ENCODE results near the gene P2RY11.

Gene P2RY11

GRCh38 chr19:10093295-10094186 is 18.0 kb upstream of the P2RY11 start:
- no peak for DNase-seq (ENCODE audit: low read depth)

GRCh38 chr19:10095622-10095947 is 15.9 kb upstream of the P2RY11 start:
- DNase-seq (ENCODE audit: low read depth), result no peak

- DNase-seq (ENCODE audit: low read depth), result peak; percentile 79
These were observed 15.4 kb upstream of the P2RY11 start for GRCh38 chr19:10095948-10096614.

GRCh38 chr19:10096615-10096963 is 14.9 kb upstream of the P2RY11 start:
- no peak for DNase-seq (ENCODE audit: low read depth)

- DNase-seq (ENCODE audit: low read depth), result no peak
These were observed 11.2 kb upstream of the P2RY11 start for GRCh38 chr19:10100163-10100785.

GRCh38 chr19:10102787-10103236 is 8.7 kb upstream of the P2RY11 start:
- DNase-seq (ENCODE audit: low read depth), result no peak

GRCh38 chr19:10104130-10104513 is 7.4 kb upstream of the P2RY11 start:
- DNase-seq (ENCODE audit: low read depth), result no peak

GRCh38 chr19:10104665-10105508 is 6.6 kb upstream of the P2RY11 start:
- peak; percentile 83 for DNase-seq (ENCODE audit: low read depth)

GRCh38 chr19:10105509-10106099 is 5.9 kb upstream of the P2RY11 start:
- DNase-seq (ENCODE audit: low read depth), result peak; percentile 59

GRCh38 chr19:10106100-10106936 is 5.2 kb upstream of the P2RY11 start, which contains the start of gene PPAN:
PPAN (plus strand) TSS chr19:10106362; CDS start chr19:10106395, 33 bp downstream.
- DNase-seq (ENCODE audit: low read depth), result peak; percentile 96

GRCh38 chr19:10107254-10107653 is 4.2 kb upstream of the P2RY11 start:
- no peak for DNase-seq (ENCODE audit: low read depth)

- no peak for DNase-seq (ENCODE audit: low read depth)
These were observed 3.6 kb upstream of the P2RY11 start for GRCh38 chr19:10107817-10108367.

GRCh38 chr19:10109528-10109927 is 2.0 kb upstream of the P2RY11 start:
- no peak for DNase-seq (ENCODE audit: low read depth)

GRCh38 chr19:10110076-10110971 is 1.2 kb upstream of the P2RY11 start:
- DNase-seq (ENCODE audit: low read depth), result no peak

GRCh38 chr19:10110972-10111317 is 548 bp upstream of the P2RY11 start:
- no peak for DNase-seq (ENCODE audit: low read depth)

- peak; percentile 64 for DNase-seq (ENCODE audit: low read depth)
These were observed 706 bp downstream of the P2RY11 start for GRCh38 chr19:10112037-10112761.

GRCh38 chr19:10112895-10113591 is 1.6 kb downstream of the P2RY11 start:
- peak; percentile 43 for DNase-seq (ENCODE audit: low read depth)

GRCh38 chr19:10113592-10113963 is 2.1 kb downstream of the P2RY11 start:
- DNase-seq (ENCODE audit: low read depth), result no peak
